ENCODE results near the gene ZBTB11. TPM values are rescaled to one million over a fixed set of nuclear protein-coding genes. Genes with fewer than 3 reads are reported as not detected.
"Not testable (repeated sequence)": the region's sequence is repeated elsewhere in the genome, so short reads cannot be mapped to it uniquely, and the experiment has no call there.

Gene ZBTB11
- total RNA-seq, 3 donors from 2014 or later (not counting 1 experiment from before 2014, with no cell fraction given) = 72.0 to 90.9 (median 83.5) TPM

- Mint-ChIP-seq H3K36me3 (no peaks in the 10 kb centered on the region), H3K4me1 (peaks cover 20 to 24% of the 10 kb centered on the region in 2 donors), H3K27ac (peak overlapping the region; percentile 90 to 91), H3K4me3 (peak overlapping the region; percentile 65), H3K9me3 (no peaks in the 10 kb centered on the region), H3K27me3 (ENCODE audit: low read depth in 2 of 2) (no peaks in the 10 kb centered on the region)
- Histone ChIP-seq H3K4me1 (ENCODE audit: control insufficient read depth, insufficient read depth, low read length) (peaks cover 26% of the 10 kb centered on the region), H3K27ac (ENCODE audit: low read length) (peak overlapping the region; percentile 79), H3K9me3 (ENCODE audit: control insufficient read depth, insufficient read depth, low read length) (no peaks in the 10 kb centered on the region), H3K4me3 (ENCODE audit: low read length) (no peak overlapping the region), H3K36me3 (ENCODE audit: control insufficient read depth, insufficient read depth, low read length) (no peaks in the 10 kb centered on the region), H3K27me3 (ENCODE audit: control insufficient read depth, insufficient read depth, low read length) (no peaks in the 10 kb centered on the region)
- intact Hi-C loops (cut with micrococcal nuclease) = no loop called here
- no peak for DNase-seq
- TF ChIP-seq, protein P1, sequence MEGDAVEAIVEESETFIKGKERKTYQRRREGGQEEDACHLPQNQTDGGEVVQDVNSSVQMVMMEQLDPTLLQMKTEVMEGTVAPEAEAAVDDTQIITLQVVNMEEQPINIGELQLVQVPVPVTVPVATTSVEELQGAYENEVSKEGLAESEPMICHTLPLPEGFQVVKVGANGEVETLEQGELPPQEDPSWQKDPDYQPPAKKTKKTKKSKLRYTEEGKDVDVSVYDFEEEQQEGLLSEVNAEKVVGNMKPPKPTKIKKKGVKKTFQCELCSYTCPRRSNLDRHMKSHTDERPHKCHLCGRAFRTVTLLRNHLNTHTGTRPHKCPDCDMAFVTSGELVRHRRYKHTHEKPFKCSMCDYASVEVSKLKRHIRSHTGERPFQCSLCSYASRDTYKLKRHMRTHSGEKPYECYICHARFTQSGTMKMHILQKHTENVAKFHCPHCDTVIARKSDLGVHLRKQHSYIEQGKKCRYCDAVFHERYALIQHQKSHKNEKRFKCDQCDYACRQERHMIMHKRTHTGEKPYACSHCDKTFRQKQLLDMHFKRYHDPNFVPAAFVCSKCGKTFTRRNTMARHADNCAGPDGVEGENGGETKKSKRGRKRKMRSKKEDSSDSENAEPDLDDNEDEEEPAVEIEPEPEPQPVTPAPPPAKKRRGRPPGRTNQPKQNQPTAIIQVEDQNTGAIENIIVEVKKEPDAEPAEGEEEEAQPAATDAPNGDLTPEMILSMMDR (IDR thresholded peaks at IDR 0.05) = no peak
- 96% methylated on average over 8 of the region's 8 CpGs for WGBS (ENCODE audit: insufficient coverage)
- no peak for ATAC-seq
These were observed 33.7 kb downstream of the ZBTB11 start for GRCh38 chr3:101643009-101643844.

- peaks cover 26% of the 10 kb centered on the region for H3K4me1 ChIP-seq (ENCODE audit: control insufficient read depth, insufficient read depth, low read length)
- ATAC-seq (no peak), DNase-seq (no peak)
- Mint-ChIP-seq H3K9me3 (no peaks in the 10 kb centered on the region), H3K4me3 (no peak overlapping the region), H3K4me1 (peaks cover 20 to 24% of the 10 kb centered on the region in 2 donors), H3K36me3 (no peaks in the 10 kb centered on the region), H3K27me3 (ENCODE audit: low read depth in 2 of 2) (no peaks in the 10 kb centered on the region), H3K27ac (peak overlapping the region; percentile 46 to 91)
- no peak overlapping the region for H3K4me3 ChIP-seq (ENCODE audit: low read length)
- TF ChIP-seq, protein P1 (IDR thresholded peaks at IDR 0.05) = no peak
- WGBS (ENCODE audit: insufficient coverage) = 75% methylated on average over 3 of the region's 3 CpGs
- no peaks in the 10 kb centered on the region for H3K36me3 ChIP-seq (ENCODE audit: control insufficient read depth, insufficient read depth, low read length)
- H3K27ac ChIP-seq (ENCODE audit: low read length) = no peak overlapping the region
- H3K9me3 ChIP-seq (ENCODE audit: control insufficient read depth, insufficient read depth, low read length) = no peaks in the 10 kb centered on the region
- intact Hi-C loops (cut with micrococcal nuclease) = no loop called here
- no peaks in the 10 kb centered on the region for H3K27me3 ChIP-seq (ENCODE audit: control insufficient read depth, insufficient read depth, low read length)
These were observed 34.5 kb downstream of the ZBTB11 start for GRCh38 chr3:101642441-101642840.

- not testable (repeated sequence) for H3K36me3 Mint-ChIP-seq
These were observed 35.4 kb downstream of the ZBTB11 start for GRCh38 chr3:101641397-101642115.

DNA sequence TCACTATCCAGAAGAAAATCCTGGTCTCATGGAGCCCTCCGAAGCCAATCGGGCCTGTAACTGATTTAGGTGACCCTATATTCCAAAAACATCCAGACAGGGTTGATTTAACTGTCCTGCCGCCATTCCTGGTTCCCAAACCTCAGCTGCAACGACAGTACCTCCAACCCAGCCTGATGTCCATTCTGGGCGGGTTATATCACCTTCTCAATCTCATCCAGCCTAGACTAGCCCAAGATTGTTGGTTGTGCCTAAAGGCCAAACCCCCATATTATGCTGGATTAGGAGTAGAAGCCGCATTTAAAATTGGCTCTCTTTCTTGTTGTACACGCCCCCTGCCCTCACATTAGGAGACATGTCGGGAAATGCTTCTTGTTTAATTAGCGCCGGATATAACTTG lies 36.7 kb downstream of the ZBTB11 start:
- intact Hi-C loops (cut with micrococcal nuclease) = no loop called here
- no peaks in the 10 kb centered on the region for H3K9me3 ChIP-seq (ENCODE audit: control insufficient read depth, insufficient read depth, low read length)
- no peak overlapping the region for H3K27ac Mint-ChIP-seq

More at GRCh38 chr3:101641397-101642115, 35.4 kb downstream of the ZBTB11 start:
- ATAC-seq; H3K27me3 Mint-ChIP-seq (ENCODE audit: low read depth in 2 of 2); H3K4me3 Mint-ChIP-seq; H3K27me3 ChIP-seq (ENCODE audit: control insufficient read depth, insufficient read depth, low read length); H3K9me3 Mint-ChIP-seq; H3K36me3 ChIP-seq (ENCODE audit: control insufficient read depth, insufficient read depth, low read length); DNase-seq; H3K27ac ChIP-seq (ENCODE audit: low read length); intact Hi-C loops (cut with micrococcal nuclease); H3K4me3 ChIP-seq (ENCODE audit: low read length); H3K9me3 ChIP-seq (ENCODE audit: control insufficient read depth, insufficient read depth, low read length): not testable (repeated sequence)
- peaks cover 26% of the 10 kb centered on the region for H3K4me1 ChIP-seq (ENCODE audit: control insufficient read depth, insufficient read depth, low read length)
- peak overlapping the region; percentile 46 to 91 for H3K27ac Mint-ChIP-seq
- H3K4me1 Mint-ChIP-seq = peaks cover 20 to 24% of the 10 kb centered on the region in 2 donors
- 89% methylated on average over 11 of the region's 14 CpGs for WGBS (ENCODE audit: insufficient coverage)

More for the DNA sequence above, 36.7 kb downstream of the ZBTB11 start:
- Histone ChIP-seq H3K4me3 (ENCODE audit: low read length) (no peak overlapping the region), H3K27ac (ENCODE audit: low read length) (no peak overlapping the region), H3K4me1 (ENCODE audit: control insufficient read depth, insufficient read depth, low read length) (peaks cover 34% of the 10 kb centered on the region), H3K27me3 (ENCODE audit: control insufficient read depth, insufficient read depth, low read length) (no peaks in the 10 kb centered on the region), H3K36me3 (ENCODE audit: control insufficient read depth, insufficient read depth, low read length) (no peaks in the 10 kb centered on the region)
- Mint-ChIP-seq H3K27me3 (ENCODE audit: low read depth in 2 of 2) (no peaks in the 10 kb centered on the region), H3K9me3 (no peaks in the 10 kb centered on the region), H3K36me3 (no peaks in the 10 kb centered on the region), H3K4me3 (no peak overlapping the region), H3K4me1 (peaks cover 20% of the 10 kb centered on the region in 2 donors)
- 94% methylated on average over 9 of the region's 10 CpGs for WGBS (ENCODE audit: insufficient coverage)
- DNase-seq (no peak), ATAC-seq (no peak)
- TF ChIP-seq, protein P1 (IDR thresholded peaks at IDR 0.05) = no peak

All from natural killer cell (primary cell).